Measurements from ENCODE around the gene TSHZ1.

TSHZ1 gene

GRCh38 chr18:75223687-75224347, 13.2 kb downstream of the TSHZ1 start (continued):
- peak; percentile 62; the same call in 1 of the 2 replicates for TF ChIP-seq TCF7L2 (IDR thresholded peaks at IDR 0.05; ENCODE audit: borderline replicate concordance, low read depth, low read length)
- peak; percentile 95 for TF ChIP-seq SP7 (tag by site-specific recombination; IDR thresholded peaks at IDR 0.05)
- TF ChIP-seq KLF10 (tag by site-specific recombination; IDR thresholded peaks at IDR 0.05), result peak; percentile 87

- no peaks in the 10 kb centered on the region for H3K36me3 ChIP-seq (ENCODE audit: control insufficient read depth in 2 of 2, insufficient read depth in 1 of 2, low read length in 2 of 2)
- peaks cover 44% of the 10 kb centered on the region for H3K4me1 ChIP-seq (ENCODE audit: control insufficient read depth, insufficient read depth, low read length)
- ChIA-PET POLR2A (no interaction called here), CTCF (no interaction called here)
- no peaks in the 10 kb centered on the region for H3K9me3 ChIP-seq (ENCODE audit: control insufficient read depth, insufficient read depth, low read depth, low read length)
- H3K27ac ChIP-seq (ENCODE audit: extremely low read depth, low read depth, low read length), result no peak overlapping the region; the same call in 1 of the 2 replicates
- TF ChIP-seq IKZF3 (tag by site-specific recombination; IDR thresholded peaks at IDR 0.05) (no peak), ZNF211 (tag by site-specific recombination; IDR thresholded peaks at IDR 0.05; ENCODE audit: low read depth) (no peak), HIC1 (tag by site-specific recombination; IDR thresholded peaks at IDR 0.05) (no peak), ZNF776 (tag by site-specific recombination; IDR thresholded peaks at IDR 0.05; ENCODE audit: borderline replicate concordance) (no peak), TRIM28 (IDR thresholded peaks at IDR 0.05; ENCODE audit: borderline replicate concordance, low read length) (no peak), YY2 (tag by site-specific recombination; IDR thresholded peaks at IDR 0.05) (no peak), PRDM4 (tag by site-specific recombination; IDR thresholded peaks at IDR 0.05) (no peak), SP7 (tag by site-specific recombination; IDR thresholded peaks at IDR 0.05) (no peak), PRDM1 (tag by site-specific recombination; IDR thresholded peaks at IDR 0.05) (no peak), ZNF362 (tag by site-specific recombination; IDR thresholded peaks at IDR 0.05) (no peak), GFI1B (tag by site-specific recombination; IDR thresholded peaks at IDR 0.05) (no peak), ZNF660 (tag by site-specific recombination; IDR thresholded peaks at IDR 0.05) (no peak), ZNF223 (tag by site-specific recombination; IDR thresholded peaks at IDR 0.05) (no peak), ZNF146 (tag by site-specific recombination; IDR thresholded peaks at IDR 0.05) (no peak), ZNF266 (tag by site-specific recombination; IDR thresholded peaks at IDR 0.05; ENCODE audit: low read depth) (no peak)
- no peak overlapping the region for H3K4me3 ChIP-seq (ENCODE audit: low read depth, low read length)
Measured at GRCh38 chr18:75226286-75226955, 15.8 kb downstream of the TSHZ1 start.

GRCh38 chr18:75226956-75227316, 16.3 kb downstream of the TSHZ1 start:
- CTCF ChIA-PET, result no interaction called here
- Histone ChIP-seq H3K4me1 (ENCODE audit: control insufficient read depth, insufficient read depth, low read length) (peaks cover 42% of the 10 kb centered on the region), H3K4me3 (ENCODE audit: low read depth, low read length) (no peak overlapping the region), H3K9me3 (ENCODE audit: control insufficient read depth, insufficient read depth, low read depth, low read length) (no peaks in the 10 kb centered on the region), H3K27ac (ENCODE audit: extremely low read depth, low read depth, low read length) (no peak overlapping the region; the same call in 1 of the 2 replicates), H3K36me3 (ENCODE audit: control insufficient read depth in 2 of 2, insufficient read depth in 1 of 2, low read length in 2 of 2) (no peaks in the 10 kb centered on the region)
- POLR2A ChIA-PET, result no interaction called here
- no peak for TF ChIP-seq SP3 (tag by site-specific recombination; IDR thresholded peaks at IDR 0.05)
- TF ChIP-seq ZNF138 (tag by site-specific recombination; IDR thresholded peaks at IDR 0.05; ENCODE audit: borderline replicate concordance), result no peak
- TF ChIP-seq PRDM2 (tag by site-specific recombination; IDR thresholded peaks at IDR 0.05; ENCODE audit: borderline replicate concordance), result no peak
- TF ChIP-seq YY2 (tag by site-specific recombination; IDR thresholded peaks at IDR 0.05), result no peak

Measured in HEK293 (cell line).